ENCODE data around the gene ZNF771.

GRCh38 chr16:30434852-30435251 is 27.4 kb downstream of the ZNF771 start:
- TF ChIP-seq CTCF (IDR thresholded peaks at IDR 0.05) (no peak), POLR2A (IDR thresholded peaks at IDR 0.05) (no peak)
